HG02981 (cell line): ENCODE measurements around the gene CDK13.

ENCODE experiments used
- ATAC-seq: cut with Tn5 transposase; IDR thresholded peaks from one replicate; pipeline ENCODE4 v1.9.1; 2021; ENCODE audit warnings: mild to moderate bottlenecking, moderate library complexity; ENCODE audit not compliant: unreplicated experiment

CDK13 gene

DNA sequence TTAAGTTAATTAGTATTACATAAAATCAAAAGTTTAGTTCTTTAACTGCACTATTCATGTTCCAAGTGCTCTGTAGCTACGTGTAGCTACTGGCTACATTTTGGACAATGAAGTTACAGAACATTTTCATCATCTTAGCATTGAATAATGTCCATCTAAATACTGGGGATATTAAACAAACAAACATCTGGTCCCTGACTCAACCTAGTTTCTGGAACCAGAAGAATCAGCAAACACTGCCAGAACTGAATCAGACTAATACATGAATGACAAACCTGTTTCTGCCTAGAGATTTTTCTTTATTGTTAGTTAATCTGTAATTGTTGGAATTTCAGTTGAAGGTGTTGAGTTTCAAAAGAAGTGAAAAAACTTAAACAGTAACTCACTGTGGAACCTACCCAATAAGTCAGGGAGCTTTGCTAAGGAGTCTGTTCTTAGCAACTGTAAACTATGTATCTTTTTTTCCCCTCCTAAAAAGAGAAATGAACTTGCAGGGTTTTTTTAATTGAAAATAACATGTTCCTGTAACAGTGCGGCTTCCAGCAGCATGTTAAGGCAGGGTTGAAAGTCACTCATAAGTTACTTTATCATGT is 58.3 kb downstream of the CDK13 start:
- ATAC-seq, result no peak

DNA sequence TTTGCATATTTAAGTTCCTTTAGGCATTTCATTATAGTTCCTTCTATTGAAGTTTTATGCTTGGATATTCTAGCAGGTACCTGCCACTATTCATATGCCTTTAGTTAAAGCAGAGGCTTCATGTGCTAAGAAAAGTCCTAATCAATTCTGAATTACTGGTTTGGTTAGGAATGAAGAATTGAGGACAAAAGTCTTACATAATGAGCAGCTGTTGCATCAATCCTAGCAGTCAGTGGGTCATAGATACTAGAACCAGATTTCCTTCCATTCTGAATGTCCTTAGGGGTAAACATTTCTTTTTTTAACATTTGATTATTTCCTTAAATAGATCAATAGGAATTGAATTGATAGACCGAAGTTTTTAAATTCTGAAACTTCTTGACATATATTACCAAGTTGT is 59.2 kb downstream of the CDK13 start:
- no peak for ATAC-seq

DNA sequence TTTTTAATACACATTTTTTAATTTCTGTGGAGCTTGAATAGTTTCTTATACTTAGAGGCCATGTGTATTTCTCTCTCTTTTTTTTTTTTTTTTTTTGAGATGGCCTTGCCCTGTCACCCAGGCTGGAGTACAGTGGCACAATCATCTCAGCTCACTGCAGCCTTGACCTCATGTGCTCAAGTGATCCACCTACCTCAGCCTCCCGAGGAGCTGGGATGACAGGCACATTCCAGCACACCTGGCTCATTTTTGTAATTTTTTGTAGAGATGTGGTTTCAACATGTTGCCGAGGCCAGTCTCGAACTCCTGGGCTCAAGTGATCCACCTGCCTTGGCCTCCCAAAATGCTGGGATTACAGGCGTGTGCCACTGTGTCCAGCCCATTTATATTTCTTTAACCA is 64.3 kb downstream of the CDK13 start:
- no peak for ATAC-seq

DNA sequence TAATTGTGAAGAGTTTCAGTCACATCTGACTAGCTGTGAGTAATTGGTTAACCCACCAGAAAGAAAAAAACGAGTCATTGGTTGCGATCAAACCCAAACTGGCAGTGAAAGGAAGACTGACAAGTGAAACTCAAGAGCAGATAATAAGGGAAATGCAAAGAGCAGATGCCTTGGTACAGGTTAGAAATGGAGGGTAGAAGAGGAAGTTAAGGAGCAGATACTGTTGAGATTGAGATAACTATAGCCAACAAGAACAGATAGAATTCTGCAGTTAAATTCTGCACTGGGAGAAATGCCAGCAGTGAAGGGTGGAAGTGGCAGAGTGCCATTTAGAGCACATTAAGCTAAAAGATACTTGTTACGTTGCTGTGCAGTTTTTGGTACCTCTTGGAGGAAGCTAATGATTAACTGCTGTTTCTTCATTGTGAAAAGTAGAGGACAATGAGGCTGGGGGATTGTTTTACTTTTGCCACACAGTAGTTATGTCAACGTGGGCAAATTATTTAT is 65.8 kb downstream of the CDK13 start:
- peak; percentile 88 for ATAC-seq

DNA sequence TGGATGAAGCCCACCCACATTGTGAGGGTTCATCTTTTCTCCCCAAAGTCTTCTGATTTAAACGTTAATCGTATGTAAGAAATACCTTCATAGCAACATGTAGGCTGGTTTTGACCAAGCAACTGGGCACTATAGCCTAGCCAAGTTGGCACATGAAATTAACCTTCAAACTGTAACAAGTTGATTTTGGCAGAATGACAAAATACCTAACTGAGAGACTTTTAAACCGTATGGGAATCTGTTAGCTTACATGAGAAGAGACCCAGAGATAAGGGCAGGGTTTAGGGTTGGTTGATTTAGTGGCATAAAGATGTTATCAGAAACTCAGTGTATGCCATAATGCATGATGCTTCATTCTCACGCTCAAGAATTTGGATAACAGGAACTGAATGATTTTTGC is 69.5 kb downstream of the CDK13 start:
- ATAC-seq, result no peak

DNA sequence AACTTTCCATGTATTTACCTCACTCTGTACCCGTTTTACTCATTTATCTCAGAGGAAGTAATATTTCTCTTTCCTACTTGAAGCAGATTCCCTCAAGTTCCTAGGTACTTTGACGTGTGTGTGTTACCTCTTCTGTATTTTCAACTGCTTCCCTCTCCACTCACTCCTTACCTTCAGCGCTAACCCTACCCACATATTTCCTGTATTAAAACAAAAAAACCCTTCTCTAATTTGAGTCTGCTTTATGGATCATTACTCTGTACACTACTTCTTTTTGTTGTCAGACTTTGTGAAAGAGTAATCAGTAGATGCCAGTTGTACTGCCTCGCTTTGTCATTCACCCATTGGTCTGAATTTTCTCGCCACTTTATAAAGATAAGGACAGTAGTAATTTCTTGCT is 74.0 kb downstream of the CDK13 start:
- ATAC-seq, result no peak

DNA sequence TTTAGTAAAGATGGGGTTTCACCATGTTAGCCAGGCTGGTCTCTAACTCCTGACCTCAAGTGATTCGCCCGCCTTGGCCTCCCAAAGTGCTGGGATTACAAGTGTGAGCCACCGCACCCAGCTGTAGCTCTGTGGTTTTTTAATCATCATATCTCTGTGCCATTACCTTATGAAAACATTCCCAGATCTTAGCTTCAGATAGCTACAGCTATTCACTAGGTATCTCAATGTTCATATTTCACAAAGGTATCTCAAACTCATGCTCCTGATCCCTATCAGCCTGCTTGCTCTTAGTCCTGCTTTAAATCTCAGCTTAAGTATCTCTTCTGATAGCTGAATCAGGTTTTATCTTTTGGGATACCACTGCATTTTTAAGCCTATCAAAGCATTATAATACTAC is 74.8 kb downstream of the CDK13 start:
- ATAC-seq, result no peak

DNA sequence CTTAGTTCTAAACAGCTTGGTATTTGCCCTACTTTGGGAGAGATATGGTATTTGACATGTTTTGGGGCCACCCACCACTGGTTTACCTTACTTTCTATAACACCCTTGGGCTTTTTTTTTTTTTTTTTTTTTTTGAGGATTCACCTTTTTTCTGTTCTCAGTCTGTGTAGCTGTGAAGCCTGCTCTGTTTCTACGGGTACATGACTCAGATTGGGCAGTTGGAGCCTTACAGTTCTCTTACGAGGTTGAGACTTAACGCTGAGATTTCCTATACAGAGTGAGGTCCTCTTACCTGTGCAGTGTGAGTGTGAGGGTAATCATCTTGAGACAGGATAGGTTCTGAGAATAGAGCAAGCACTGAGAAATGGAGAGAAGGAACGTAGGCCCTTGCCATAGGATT is 77.5 kb downstream of the CDK13 start:
- ATAC-seq, result no peak

DNA sequence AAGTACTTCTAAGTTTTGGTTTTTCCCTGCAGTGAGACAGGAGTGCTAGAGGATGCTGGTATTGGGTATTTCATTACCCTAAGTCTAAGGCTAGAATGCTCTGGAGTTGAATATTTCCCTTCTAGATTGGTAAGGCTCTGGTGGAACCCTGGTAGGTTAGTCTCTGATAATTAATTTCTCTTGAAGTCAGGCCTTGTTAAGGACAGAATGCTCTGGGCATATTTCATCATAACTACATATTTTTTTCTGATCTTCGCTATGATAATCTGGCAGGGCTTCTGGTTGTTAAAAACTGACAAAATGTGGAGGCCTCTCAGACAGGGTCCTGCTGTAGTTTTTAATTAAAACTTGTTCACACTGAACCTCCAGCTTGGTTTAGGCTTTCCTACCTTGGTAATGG is 83.8 kb downstream of the CDK13 start:
- no peak for ATAC-seq

DNA sequence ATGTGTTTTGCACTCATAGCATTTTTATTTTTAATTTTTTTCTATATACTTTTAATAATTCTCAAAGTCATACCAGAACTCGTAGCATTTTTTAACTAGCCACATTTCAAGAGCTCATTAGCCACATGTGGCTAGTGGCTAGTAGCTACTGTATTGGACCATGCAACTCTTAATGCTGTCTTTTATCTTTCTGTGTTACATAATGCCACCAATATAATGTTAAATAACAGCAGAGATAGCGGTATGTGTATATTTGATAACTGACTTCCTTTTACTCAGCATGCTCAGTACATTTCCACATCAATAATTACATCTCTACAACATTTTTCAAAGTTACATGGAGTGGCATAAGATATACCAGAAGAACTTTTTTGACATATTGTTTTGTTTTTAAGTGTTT is 91.4 kb downstream of the CDK13 start:
- ATAC-seq, result no peak

DNA sequence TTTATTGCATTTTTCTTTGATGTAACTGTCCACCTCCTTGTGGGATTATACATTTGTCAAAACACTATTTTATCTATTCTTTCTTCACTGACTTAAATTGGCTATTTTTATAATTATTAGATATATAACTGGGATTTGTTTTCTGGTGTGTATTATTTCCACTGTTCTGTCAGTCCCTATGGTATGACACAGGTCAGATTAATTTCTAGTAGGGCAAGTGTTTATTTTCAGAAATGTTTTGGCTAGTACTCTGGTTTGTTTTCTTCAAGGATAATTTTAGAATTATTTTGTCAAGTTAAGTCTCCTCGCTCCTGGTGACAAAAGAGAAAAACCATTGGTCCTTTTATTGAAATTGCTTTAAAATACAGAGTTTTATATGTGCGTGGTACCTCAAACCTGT is 93.1 kb downstream of the CDK13 start:
- ATAC-seq, result no peak

DNA sequence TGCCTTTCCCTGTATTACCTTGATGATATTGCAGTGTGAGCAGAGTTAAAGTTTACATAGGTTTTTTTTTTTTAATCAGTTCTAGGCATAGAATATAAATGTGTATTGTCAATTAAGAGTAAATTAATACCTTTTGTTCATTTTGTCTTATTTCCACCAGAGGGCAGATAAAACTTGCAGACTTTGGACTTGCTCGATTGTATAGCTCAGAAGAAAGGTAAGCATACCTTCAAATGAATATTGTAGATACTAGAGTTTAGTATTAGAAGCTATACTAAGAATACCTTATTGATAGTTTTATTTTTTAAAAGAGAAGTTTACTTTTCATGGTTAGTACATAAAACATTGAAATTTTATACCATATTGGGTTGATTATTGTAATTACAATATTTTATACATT is 97.6 kb downstream of the CDK13 start:
- ATAC-seq, result no peak

DNA sequence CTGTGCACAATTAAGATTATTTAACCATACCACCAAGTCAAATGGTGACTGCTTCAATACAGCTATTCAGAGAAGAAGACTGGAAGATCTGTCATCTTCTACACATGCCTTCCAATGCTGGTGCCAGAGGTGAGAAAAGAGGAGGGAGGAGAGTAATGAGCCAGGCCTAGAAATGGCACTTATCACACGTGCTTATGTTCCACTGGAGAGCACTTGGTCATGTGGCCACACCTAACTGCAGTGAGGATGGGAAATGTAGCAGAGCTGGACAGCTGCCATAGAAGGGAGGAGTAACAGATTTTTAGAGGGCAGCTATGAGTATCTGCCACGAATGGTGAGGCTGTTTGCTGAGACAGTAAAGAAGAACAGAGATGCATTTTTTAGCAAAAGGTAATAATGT is 107.2 kb downstream of the CDK13 start:
- no peak for ATAC-seq

DNA sequence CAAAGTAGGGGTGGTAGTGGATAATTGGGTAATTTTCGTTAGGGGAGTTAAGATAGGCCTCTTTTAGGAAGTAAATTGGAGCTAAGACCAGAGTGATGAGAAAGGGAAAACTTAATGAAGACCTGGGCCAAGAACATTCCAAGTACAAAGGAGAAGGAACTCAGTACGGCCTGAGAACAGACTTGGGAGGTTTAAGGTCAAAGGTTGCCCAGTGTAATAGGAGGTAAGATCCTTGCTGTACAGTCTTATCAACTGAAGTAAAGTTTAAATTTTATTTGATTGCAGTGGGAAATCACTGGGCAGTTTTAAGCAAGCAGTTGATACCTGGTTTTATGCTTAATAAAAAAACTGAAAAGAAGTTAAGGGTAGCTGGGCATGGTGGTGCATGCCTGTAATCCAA is 108.0 kb downstream of the CDK13 start:
- no peak for ATAC-seq

DNA sequence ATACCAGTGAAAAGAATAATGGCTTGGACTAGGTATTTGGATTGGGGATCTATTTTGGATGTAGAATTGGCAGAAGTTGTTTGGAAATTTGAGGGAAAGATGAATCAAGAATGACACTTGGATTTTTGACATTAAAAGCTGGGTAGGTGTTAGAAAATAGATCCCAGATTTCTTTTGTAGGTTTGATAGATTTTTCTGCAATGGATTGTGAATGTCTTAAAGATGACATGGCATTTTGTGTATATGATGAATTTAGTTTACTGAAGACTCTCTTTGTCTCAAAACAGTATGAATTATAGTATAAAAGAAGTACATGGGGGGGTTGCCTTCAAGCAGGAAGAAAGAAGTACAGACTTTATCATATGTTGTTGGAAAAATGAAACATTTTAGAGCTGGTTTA is 108.6 kb downstream of the CDK13 start:
- no peak for ATAC-seq

DNA sequence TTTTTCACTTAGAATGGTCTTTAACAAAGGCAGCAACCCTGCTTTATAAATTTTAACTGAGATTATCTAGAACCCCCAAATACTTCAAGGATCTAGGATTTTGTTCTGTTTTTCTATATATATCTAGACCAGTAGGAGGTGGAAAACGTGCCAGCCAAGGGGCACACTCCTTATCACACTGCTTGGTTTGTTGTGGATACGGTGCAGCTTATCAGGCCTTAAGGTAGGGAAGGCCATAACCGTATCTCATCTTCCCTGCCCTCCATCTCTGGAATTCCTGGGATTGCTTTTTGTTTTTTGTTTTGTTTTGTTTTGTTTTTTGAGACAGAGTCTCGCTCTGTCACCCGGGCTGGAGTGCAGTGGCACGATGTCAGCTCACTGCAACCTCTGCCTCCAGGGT is 109.0 kb downstream of the CDK13 start:
- no peak for ATAC-seq

DNA sequence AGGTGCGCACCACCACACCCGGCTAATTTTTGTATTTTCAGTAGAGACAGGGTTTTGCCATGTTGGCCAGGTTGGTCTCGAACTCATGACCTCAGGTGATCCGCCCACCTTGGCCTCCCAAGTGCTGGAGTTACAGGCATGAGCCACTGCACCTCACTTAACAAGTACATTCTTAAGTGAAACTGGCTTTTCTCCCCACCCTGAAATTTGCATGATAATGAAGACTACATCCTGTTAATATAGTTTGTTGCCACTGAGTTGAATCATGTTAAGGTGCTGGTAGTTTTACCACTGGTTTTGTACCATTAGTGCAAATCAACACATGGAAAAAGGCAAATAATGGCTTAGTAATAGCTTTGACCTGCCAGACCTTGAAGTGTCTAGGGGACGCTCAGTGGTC is 122.2 kb downstream of the CDK13 start:
- peak; percentile 51 for ATAC-seq

DNA sequence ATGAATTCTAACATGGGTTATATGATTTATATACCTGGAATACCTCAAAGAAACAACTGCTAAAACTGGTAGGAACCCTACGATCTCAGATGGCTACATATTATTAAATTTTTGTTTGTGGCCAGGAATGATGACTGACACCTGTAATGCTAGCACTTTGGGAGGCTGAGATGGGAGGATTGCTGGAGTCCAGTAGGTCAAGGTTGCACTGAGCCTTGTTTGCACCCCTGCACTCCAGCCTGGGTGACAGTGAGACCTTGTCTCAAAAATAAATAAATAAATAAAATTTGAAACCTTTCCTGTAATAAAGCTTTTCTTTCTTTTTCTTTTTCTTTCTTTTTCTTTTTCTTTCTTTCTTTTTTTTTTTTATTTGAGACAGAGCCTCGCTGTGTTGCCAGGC is 123.2 kb downstream of the CDK13 start:
- ATAC-seq, result no peak

DNA sequence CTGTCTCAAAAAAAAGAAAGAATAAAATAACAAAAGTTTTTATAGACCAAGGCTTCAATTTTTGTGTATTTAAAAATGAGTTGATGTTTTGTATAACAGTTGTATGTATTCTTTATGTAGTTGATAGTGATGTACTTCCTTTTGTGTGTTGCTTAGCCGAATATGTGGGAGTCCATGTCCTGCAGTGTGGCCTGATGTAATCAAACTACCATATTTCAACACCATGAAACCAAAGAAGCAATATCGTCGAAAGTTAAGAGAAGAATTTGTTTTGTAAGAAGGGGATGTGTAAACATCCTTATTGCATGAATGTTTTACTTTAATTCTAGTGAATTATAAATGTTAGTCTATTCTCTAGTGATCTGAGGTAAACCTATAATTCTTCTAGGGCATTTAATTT is 127.8 kb downstream of the CDK13 start:
- no peak for ATAC-seq

DNA sequence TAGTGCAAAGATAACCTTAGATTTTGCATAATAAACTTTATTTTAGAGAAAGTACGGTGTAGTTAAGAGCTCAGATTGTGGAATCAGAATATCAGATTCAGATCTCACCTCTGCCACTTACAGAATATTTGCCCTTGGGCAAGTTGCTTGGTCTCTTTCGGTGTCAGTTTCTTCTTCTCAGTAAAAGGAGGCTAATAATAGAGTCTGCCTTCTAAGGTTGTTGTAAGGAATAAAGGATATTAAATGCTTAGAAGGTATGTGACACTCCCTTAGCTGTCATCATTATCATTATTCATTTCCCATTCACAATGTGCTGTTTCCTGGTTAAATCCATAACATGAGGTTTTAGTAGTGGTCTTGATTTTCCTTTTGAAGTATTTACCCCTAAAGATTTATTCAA is 142.1 kb downstream of the CDK13 start:
- no peak for ATAC-seq

DNA sequence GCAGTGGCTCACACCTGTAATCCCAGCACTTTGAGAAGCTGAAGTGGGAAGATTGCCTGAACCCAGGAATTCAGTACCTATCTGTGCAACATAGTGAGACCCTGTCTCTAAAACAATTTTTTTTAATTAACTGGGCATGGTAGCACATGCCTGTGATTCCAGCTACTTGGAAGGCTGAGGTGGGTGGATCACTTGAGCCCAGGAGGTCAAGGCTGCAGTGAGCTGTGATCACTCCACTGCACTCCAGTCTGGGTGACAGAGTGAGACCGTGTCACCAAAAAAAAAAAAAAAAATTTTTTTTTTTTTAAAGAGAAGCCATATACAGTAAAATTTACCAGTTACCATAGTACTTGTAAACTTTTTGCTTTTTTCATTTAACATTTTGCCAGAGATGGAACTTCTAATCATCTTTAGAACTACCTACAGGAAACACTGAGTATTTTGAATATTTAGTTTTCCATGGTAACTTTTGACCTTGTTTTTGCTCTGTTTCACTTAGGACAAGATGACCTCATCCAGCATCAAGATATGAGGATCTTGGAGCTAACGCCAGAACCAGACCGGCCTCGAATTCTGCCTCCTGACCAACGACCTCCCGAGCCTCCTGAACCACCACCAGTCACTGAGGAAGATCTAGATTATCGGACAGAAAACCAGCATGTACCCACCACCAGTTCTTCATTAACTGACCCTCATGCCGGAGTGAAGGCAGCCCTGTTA is 143.7 kb downstream of the CDK13 start:
- ATAC-seq, result no peak

DNA sequence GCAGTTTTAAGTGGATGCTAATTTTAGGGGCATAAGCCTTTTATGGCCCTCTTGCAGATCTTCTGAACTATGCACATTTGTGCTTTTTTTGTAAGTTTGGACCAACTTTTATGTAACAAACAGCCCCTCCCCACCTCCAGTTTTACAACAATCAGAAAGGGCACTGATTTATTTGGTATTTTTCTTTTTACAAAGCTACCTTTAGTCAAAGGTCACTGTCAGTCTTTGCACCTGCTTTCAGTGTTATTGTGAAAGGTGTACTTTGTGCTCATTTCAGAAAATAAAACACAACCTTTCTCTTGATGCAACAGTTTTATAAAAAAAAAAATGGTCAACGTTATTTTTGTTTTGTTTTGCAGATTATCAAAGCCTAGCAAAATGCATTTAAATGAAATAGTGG is 145.2 kb downstream of the CDK13 start:
- ATAC-seq, result no peak
